ENCODE measurements around the gene CARD9. TPM values are rescaled to one million over a fixed set of nuclear protein-coding genes. Genes with fewer than 3 reads are reported as not detected.

CARD9 gene
- total RNA-seq, 1 experiment from 2014 or later: 5.6 TPM

- H3K9me3 Mint-ChIP-seq: no peaks in the 10 kb centered on the region
- H3K27me3 ChIP-seq (ENCODE audit: insufficient read depth, low read length): no peaks in the 10 kb centered on the region
- H4K5ac ChIP-seq (ENCODE audit: insufficient read length, low read depth, low read length): no peak overlapping the region
- H2AFZ ChIP-seq (ENCODE audit: low read length): no peak overlapping the region
- no peak overlapping the region for H3K18ac ChIP-seq (ENCODE audit: insufficient read length, low read depth, low read length)
- H3K79me1 ChIP-seq (ENCODE audit: insufficient read depth, low read depth, low read length, poor library complexity, severe bottlenecking): no peaks in the 10 kb centered on the region
- H2BK15ac ChIP-seq (ENCODE audit: low read depth, low read length): no peak overlapping the region
- H3K56ac ChIP-seq (ENCODE audit: insufficient read length, low read depth, low read length): no peak overlapping the region
- no peak overlapping the region for H2BK120ac ChIP-seq (ENCODE audit: low read depth, low read length, poor library complexity, severe bottlenecking)
- no CpG with 5 or more reads among the region's 24 CpGs for WGBS (ENCODE audit: extremely low coverage, insufficient read length, low lambda C conversion rate)
- no peak overlapping the region for H4K8ac ChIP-seq (replicated peaks; ENCODE audit: insufficient read length, low read depth, low read length)
- no peak for DNase-seq
- H3T11ph ChIP-seq (ENCODE audit: low read length): no peak overlapping the region
- H3K27me3 Mint-ChIP-seq (ENCODE audit: low read depth): no peaks in the 10 kb centered on the region
- H2BK12ac ChIP-seq (ENCODE audit: insufficient read length, low read depth, low read length): no peak overlapping the region
- TF ChIP-seq CTCF (conservative IDR thresholded peaks at IDR 0.05): no peak
- H3K4me1 ChIP-seq (ENCODE audit: insufficient read depth, low read length): no peaks in the 10 kb centered on the region
- no peaks in the 10 kb centered on the region for H3K23me2 ChIP-seq (ENCODE audit: insufficient read length, low read depth, low read length, poor library complexity, severe bottlenecking)
- H2BK20ac ChIP-seq (ENCODE audit: low read depth, low read length, poor library complexity, severe bottlenecking): no peak overlapping the region
- H3K79me2 ChIP-seq (ENCODE audit: insufficient read depth, low read length): no peaks in the 10 kb centered on the region
- H3K27ac ChIP-seq (ENCODE audit: insufficient read length, low read depth, low read length): no peak overlapping the region
- H3K9me3 ChIP-seq (ENCODE audit: control insufficient read depth, low read depth, low read length): no peaks in the 10 kb centered on the region
- no peak overlapping the region for H3K4ac ChIP-seq (ENCODE audit: low read depth, low read length)
- no peak overlapping the region for H3K23ac ChIP-seq (ENCODE audit: insufficient read length, low read depth, low read length)
- no peak overlapping the region for H2BK5ac ChIP-seq (ENCODE audit: insufficient read length, low read length)
- no peak overlapping the region for H3K4me3 Mint-ChIP-seq
- no peak overlapping the region; the same call in 1 of the 2 replicates for H3K14ac ChIP-seq (ENCODE audit: insufficient read depth, low read length)
- no peaks in the 10 kb centered on the region for H3K36me3 Mint-ChIP-seq (ENCODE audit: insufficient read depth in 1 of 3, low read depth in 3 of 3)
- peaks cover 0 to 13% of the 10 kb centered on the region in 2 experiments; a peak in 2 of 4 replicates for H3K4me1 Mint-ChIP-seq
- H4K20me1 ChIP-seq (ENCODE audit: control insufficient read depth, insufficient read depth, insufficient read length): no peaks in the 10 kb centered on the region
- peak overlapping the region in 1 of 3 experiments; percentile 83; a peak in 1 of 7 replicates for H3K27ac Mint-ChIP-seq
- no peak overlapping the region for H3K9ac ChIP-seq (ENCODE audit: extremely low read depth, insufficient read length, low read length)
- no peak overlapping the region for H2AK5ac ChIP-seq (ENCODE audit: insufficient read length, low read length)
- no peak overlapping the region for H3K4me2 ChIP-seq (ENCODE audit: insufficient read depth, insufficient read length, low read length)
- H4K91ac ChIP-seq (ENCODE audit: insufficient read length, low read depth, low read length): no peak overlapping the region
Observed at GRCh38 chr9:136349546-136349945, 23.9 kb downstream of the CARD9 start.

Data from H9 (cell line).